H9 (cell line): Measurements from ENCODE around the gene FKBP1C. TPM values are rescaled to one million over a fixed set of nuclear protein-coding genes. Genes with fewer than 3 reads are reported as not detected.

Experiments
- DNase-seq: peaks from one replicate; pipeline ENCODE4 v3.0.0-alpha.2; 2017
- H2AFZ ChIP-seq: one replicate; pipeline ENCODE4 v1.6.1; 2013; ENCODE audit warnings: mild to moderate bottlenecking, low read length, control low read depth, moderate library complexity
- H2AK5ac ChIP-seq: 2 replicates; pipeline ENCODE4 v1.6.1; 2013; ENCODE audit warnings: low read length, control low read depth, mixed read lengths; ENCODE audit not compliant: insufficient read length
- H2BK120ac ChIP-seq: one replicate; pipeline ENCODE4 v1.6.1; 2013; ENCODE audit warnings: low read depth, mild to moderate bottlenecking, low read length, control low read depth, inconsistent platforms; ENCODE audit not compliant: poor library complexity, severe bottlenecking
- H2BK12ac ChIP-seq: 2 replicates; pipeline ENCODE4 v1.6.1; 2013; ENCODE audit warnings: low read length, control low read depth, mixed read lengths, low read depth; ENCODE audit not compliant: insufficient read length
- H2BK15ac ChIP-seq: 2 replicates; pipeline ENCODE4 v1.6.1; 2013; ENCODE audit warnings: low read depth, low read length, control low read depth
- H2BK20ac ChIP-seq: one replicate; pipeline ENCODE4 v1.6.1; 2013; ENCODE audit warnings: low read depth, mild to moderate bottlenecking, low read length, control low read depth, inconsistent platforms; ENCODE audit not compliant: poor library complexity, severe bottlenecking
- H2BK5ac ChIP-seq: 2 replicates; pipeline ENCODE4 v1.6.1; 2013; ENCODE audit warnings: low read length, control low read depth, mixed read lengths; ENCODE audit not compliant: insufficient read length
- H3K14ac ChIP-seq: 2 replicates; pipeline ENCODE4 v1.6.1; 2013; ENCODE audit warnings: low read length, control low read depth; ENCODE audit not compliant: insufficient read depth
- H3K18ac ChIP-seq: 2 replicates; pipeline ENCODE4 v1.6.1; 2013; ENCODE audit warnings: low read depth, mild to moderate bottlenecking, mixed read lengths, low read length, control low read depth; ENCODE audit not compliant: insufficient read length
- H3K23ac ChIP-seq: 2 replicates; pipeline ENCODE4 v1.6.1; 2013; ENCODE audit warnings: low read length, control low read depth, mixed read lengths, low read depth; ENCODE audit not compliant: insufficient read length
- H3K23me2 ChIP-seq: 2 replicates; pipeline ENCODE4 v1.6.1; 2013; ENCODE audit warnings: low read depth, mild to moderate bottlenecking, mixed read lengths, low read length, control low read depth; ENCODE audit not compliant: insufficient read length, poor library complexity, severe bottlenecking
- H3K27ac ChIP-seq: 2 replicates; pipeline ENCODE4 v1.5.1; 2013; ENCODE audit warnings: low read length, control low read depth, mixed read lengths, low read depth; ENCODE audit not compliant: insufficient read length
- H3K27me3 ChIP-seq: 2 replicates; pipeline ENCODE4 v1.6.1; 2013; ENCODE audit warnings: low read length, control low read depth, inconsistent platforms; ENCODE audit not compliant: insufficient read depth
- H3K4ac ChIP-seq: 2 replicates; pipeline ENCODE4 v1.6.1; 2013; ENCODE audit warnings: low read depth, mild to moderate bottlenecking, control low read depth, inconsistent platforms, low read length, moderate library complexity
- H3K4me1 ChIP-seq: 2 replicates; pipeline ENCODE4 v1.6.1; 2013; ENCODE audit warnings: low read length, control low read depth, inconsistent platforms; ENCODE audit not compliant: insufficient read depth
- H3K4me2 ChIP-seq: 2 replicates; pipeline ENCODE4 v1.6.1; 2013; ENCODE audit warnings: low read length, control low read depth, mixed read lengths; ENCODE audit not compliant: insufficient read length, insufficient read depth
- H3K56ac ChIP-seq: 2 replicates; pipeline ENCODE4 v1.6.1; 2013; ENCODE audit warnings: low read depth, mild to moderate bottlenecking, mixed read lengths, low read length, control low read depth; ENCODE audit not compliant: insufficient read length
- H3K79me1 ChIP-seq: 2 replicates; pipeline ENCODE4 v1.6.1; 2013; ENCODE audit warnings: low read depth, mild to moderate bottlenecking, moderate library complexity, low read length, control low read depth, inconsistent platforms; ENCODE audit not compliant: insufficient read depth, poor library complexity, severe bottlenecking
- H3K79me2 ChIP-seq: 2 replicates; pipeline ENCODE4 v1.6.1; 2013; ENCODE audit warnings: low read length, control low read depth, inconsistent platforms; ENCODE audit not compliant: insufficient read depth
- H3K9ac ChIP-seq: 2 replicates; pipeline ENCODE4 v1.6.1; 2013; ENCODE audit warnings: low read length, control low read depth, mixed read lengths; ENCODE audit not compliant: insufficient read length; ENCODE audit errors: extremely low read depth
- H3K9me3 ChIP-seq: one replicate; pipeline ENCODE4 v1.6.1; 2013; ENCODE audit warnings: low read depth, low read length, inconsistent platforms; ENCODE audit not compliant: control insufficient read depth
- H3T11ph ChIP-seq: one replicate; pipeline ENCODE4 v1.6.1; 2013; ENCODE audit warnings: mild to moderate bottlenecking, low read length, control low read depth, inconsistent platforms
- H4K20me1 ChIP-seq: one replicate; pipeline ENCODE4 v1.6.1; 2013; ENCODE audit not compliant: control insufficient read depth, insufficient read length, insufficient read depth
- H4K5ac ChIP-seq: 2 replicates; pipeline ENCODE4 v1.6.1; 2013; ENCODE audit warnings: low read depth, mild to moderate bottlenecking, mixed read lengths, low read length, control low read depth; ENCODE audit not compliant: insufficient read length
- H4K8ac ChIP-seq: replicated peaks from 2 replicates; pipeline ENCODE4 v1.6.1; 2013; ENCODE audit warnings: low read length, control low read depth, mixed read lengths, low read depth; ENCODE audit not compliant: insufficient read length
- H4K91ac ChIP-seq: 2 replicates; pipeline ENCODE4 v1.6.1; 2013; ENCODE audit warnings: low read depth, mild to moderate bottlenecking, moderate library complexity, mixed read lengths, low read length, control low read depth; ENCODE audit not compliant: insufficient read length
- H3K27ac Mint-ChIP-seq, 3 experiments: 2 replicates in 2 of 3; 3 replicates in 1 of 3; pipeline ENCODE4 v1.8.0; 2020 to 2021; ENCODE audit warnings: mixed read lengths in 3 of 3, mild to moderate bottlenecking in 1 of 3, moderate library complexity in 1 of 3
- H3K27me3 Mint-ChIP-seq: 2 replicates; pipeline ENCODE4 v1.8.0; 2021; ENCODE audit warnings: low read depth, mild to moderate bottlenecking, moderate library complexity, mixed read lengths
- H3K36me3 Mint-ChIP-seq, 3 experiments: 2 replicates in 2 of 3; 3 replicates in 1 of 3; pipeline ENCODE4 v1.8.0; 2020 to 2021; ENCODE audit warnings: low read depth in 3 of 3, mixed read lengths in 3 of 3; ENCODE audit not compliant: insufficient read depth in 1 of 3
- H3K4me1 Mint-ChIP-seq, 2 experiments: 2 replicates each; pipeline ENCODE4 v1.8.0; 2020; ENCODE audit warnings: mixed read lengths in 2 of 2
- H3K4me3 Mint-ChIP-seq, 2 experiments: 2 replicates in 1 of 2; 3 replicates in 1 of 2; pipeline ENCODE4 v1.8.0; 2020 to 2021; ENCODE audit warnings: mild to moderate bottlenecking in 2 of 2, mixed read lengths in 2 of 2, moderate library complexity in 1 of 2
- H3K9me3 Mint-ChIP-seq, 2 experiments: 2 replicates in 1 of 2; 3 replicates in 1 of 2; pipeline ENCODE4 v1.8.0; 2020; ENCODE audit warnings: mild to moderate bottlenecking in 2 of 2, mixed read lengths in 2 of 2, moderate library complexity in 1 of 2
- CTCF ChIP-seq: fragments of 200-600 bp; sonication (generic); conservative IDR thresholded peaks from 3 replicates; pipeline ENCODE4 v1.8.0; 2021; ENCODE audit warnings: antibody characterized with exemption, mild to moderate bottlenecking
- total RNA-seq: library from RNA; stranded (reverse); gene quantifications from 2 replicates; pipeline ENCODE4 v1.2.1, GENCODE V29; 2021

FKBP1C gene
- total RNA-seq, 1 experiment from 2014 or later: 0.52 TPM

GRCh38 chr6:63180367-63180766 lies 30.9 kb upstream of the FKBP1C start:
- no peak overlapping the region for H3K27ac Mint-ChIP-seq
- no peak for TF ChIP-seq CTCF
- Histone ChIP-seq H4K5ac (no peak overlapping the region), H2AK5ac (no peak overlapping the region), H2BK15ac (no peak overlapping the region), H4K91ac (no peak overlapping the region), H2BK20ac (no peak overlapping the region), H2BK12ac (no peak overlapping the region), H3K27me3 (no peaks in the 10 kb centered on the region), H3K14ac (no peak overlapping the region), H4K8ac (no peak overlapping the region), H2AFZ (no peak overlapping the region), H3T11ph (no peak overlapping the region), H4K20me1 (no peaks in the 10 kb centered on the region), H3K9me3 (no peaks in the 10 kb centered on the region), H3K18ac (no peak overlapping the region), H3K79me1 (no peaks in the 10 kb centered on the region), H3K4ac (no peak overlapping the region), H3K9ac (no peak overlapping the region), H3K23me2 (no peaks in the 10 kb centered on the region), H2BK5ac (no peak overlapping the region), H3K79me2 (no peaks in the 10 kb centered on the region), H3K56ac (no peak overlapping the region), H3K27ac (no peak overlapping the region), H3K23ac (no peak overlapping the region), H3K4me2 (no peak overlapping the region), H2BK120ac (no peak overlapping the region), H3K4me1 (no peaks in the 10 kb centered on the region)
- H3K36me3 Mint-ChIP-seq: no peaks in the 10 kb centered on the region
- H3K27me3 Mint-ChIP-seq: no peaks in the 10 kb centered on the region
- no peaks in the 10 kb centered on the region for H3K4me1 Mint-ChIP-seq
- no peaks in the 10 kb centered on the region for H3K9me3 Mint-ChIP-seq
- H3K4me3 Mint-ChIP-seq: no peak overlapping the region
- DNase-seq: no peak
